Trophoblast cell (in vitro differentiated cells and primary cell): ENCODE data around the gene LHX2.

Experiments used
- DNase-seq, 2 donors: peaks; one replicate each; pipeline ENCODE4 v3.0.0-alpha.2; 2016
- H2AFZ ChIP-seq: 2 replicates; pipeline ENCODE4 v1.6.1; 2013; ENCODE audit warnings: low read length, moderate library complexity, mild to moderate bottlenecking; ENCODE audit not compliant: insufficient read depth, poor library complexity
- H2AK5ac ChIP-seq: 2 replicates; pipeline ENCODE4 v1.6.1; 2013; ENCODE audit warnings: mild to moderate bottlenecking, low read length
- H2BK120ac ChIP-seq: 2 replicates; pipeline ENCODE4 v1.6.1; 2013; ENCODE audit warnings: low read length, mild to moderate bottlenecking, moderate library complexity; ENCODE audit not compliant: insufficient read depth, poor library complexity
- H2BK12ac ChIP-seq: 2 replicates; pipeline ENCODE4 v1.6.1; 2013; ENCODE audit warnings: mild to moderate bottlenecking, low read length, moderate library complexity
- H2BK5ac ChIP-seq: 2 replicates; pipeline ENCODE4 v1.6.1; 2013; ENCODE audit warnings: low read length, low read depth, moderate library complexity, mild to moderate bottlenecking; ENCODE audit not compliant: poor library complexity
- H3K14ac ChIP-seq: 2 replicates; pipeline ENCODE4 v1.6.1; 2013; ENCODE audit warnings: mild to moderate bottlenecking, low read length
- H3K18ac ChIP-seq: 2 replicates; pipeline ENCODE4 v1.6.1; 2013; ENCODE audit warnings: mild to moderate bottlenecking, low read length
- H3K23ac ChIP-seq: 2 replicates; pipeline ENCODE4 v1.6.1; 2013; ENCODE audit warnings: low read length
- H3K27ac ChIP-seq: 2 replicates; pipeline ENCODE4 v1.5.1; 2013; ENCODE audit warnings: low read depth, mild to moderate bottlenecking, inconsistent platforms, low read length, moderate library complexity
- H3K27me3 ChIP-seq: 2 replicates; pipeline ENCODE4 v1.6.1; 2013; ENCODE audit warnings: inconsistent platforms, mild to moderate bottlenecking, low read length, moderate library complexity; ENCODE audit not compliant: insufficient read depth
- H3K36me3 ChIP-seq, 2 experiments: 1 replicate in 1 of 2; 2 replicates in 1 of 2; pipeline ENCODE4 v1.6.1; 2013; ENCODE audit warnings: low read length in 2 of 2, mild to moderate bottlenecking in 2 of 2, moderate library complexity in 1 of 2; ENCODE audit not compliant: insufficient read depth in 2 of 2, control insufficient read depth in 1 of 2
- H3K4ac ChIP-seq: 2 replicates; pipeline ENCODE4 v1.6.1; 2013; ENCODE audit warnings: low read depth, mild to moderate bottlenecking, low read length, moderate library complexity
- H3K4me1 ChIP-seq, 2 experiments: 1 replicate in 1 of 2; 2 replicates in 1 of 2; pipeline ENCODE4 v1.6.1; 2013; ENCODE audit warnings: low read length in 2 of 2, mild to moderate bottlenecking in 2 of 2, moderate library complexity in 1 of 2; ENCODE audit not compliant: insufficient read depth in 2 of 2, control insufficient read depth in 1 of 2
- H3K4me2 ChIP-seq: 2 replicates; pipeline ENCODE4 v1.6.1; 2013; ENCODE audit warnings: inconsistent platforms, mild to moderate bottlenecking, low read length, moderate library complexity
- H3K4me3 ChIP-seq: 2 replicates; pipeline ENCODE4 v1.5.1; 2013; ENCODE audit warnings: mild to moderate bottlenecking, low read depth, low read length, inconsistent platforms
- H3K79me1 ChIP-seq: one replicate; pipeline ENCODE4 v1.6.1; 2013; ENCODE audit warnings: low read length
- H3K79me2 ChIP-seq: 2 replicates; pipeline ENCODE4 v1.6.1; 2013; ENCODE audit warnings: low read length, mild to moderate bottlenecking; ENCODE audit not compliant: control insufficient read depth, insufficient read depth, poor library complexity
- H3K9ac ChIP-seq: 2 replicates; pipeline ENCODE4 v1.6.1; 2013; ENCODE audit warnings: mild to moderate bottlenecking, low read length
- H3K9me3 ChIP-seq: 2 replicates; pipeline ENCODE4 v1.6.1; 2013; ENCODE audit warnings: low read depth, mild to moderate bottlenecking, control low read depth, inconsistent platforms, low read length; ENCODE audit not compliant: insufficient read depth
- H4K12ac ChIP-seq: 2 replicates; pipeline ENCODE4 v1.6.1; 2013; ENCODE audit warnings: low read depth, mild to moderate bottlenecking, low read length, moderate library complexity
- H4K8ac ChIP-seq: 2 replicates; pipeline ENCODE4 v1.6.1; 2013; ENCODE audit warnings: low read depth, mild to moderate bottlenecking, low read length, moderate library complexity
- H4K91ac ChIP-seq: one replicate; pipeline ENCODE4 v1.6.1; 2013; ENCODE audit warnings: low read depth, mild to moderate bottlenecking, low read length, moderate library complexity
- WGBS: extraction: QIAGEN DNeasy Blood & Tissue Kit; methylation state at CpG from one replicate; pipeline ENCODE4 v1.1.7; 2013; ENCODE audit warnings: missing lambda C conversion rate; ENCODE audit not compliant: insufficient read length, insufficient coverage; ENCODE audit errors: extremely low coverage; 5-methylcytosine and 5-hydroxymethylcytosine counted together

LHX2 gene

DNA sequence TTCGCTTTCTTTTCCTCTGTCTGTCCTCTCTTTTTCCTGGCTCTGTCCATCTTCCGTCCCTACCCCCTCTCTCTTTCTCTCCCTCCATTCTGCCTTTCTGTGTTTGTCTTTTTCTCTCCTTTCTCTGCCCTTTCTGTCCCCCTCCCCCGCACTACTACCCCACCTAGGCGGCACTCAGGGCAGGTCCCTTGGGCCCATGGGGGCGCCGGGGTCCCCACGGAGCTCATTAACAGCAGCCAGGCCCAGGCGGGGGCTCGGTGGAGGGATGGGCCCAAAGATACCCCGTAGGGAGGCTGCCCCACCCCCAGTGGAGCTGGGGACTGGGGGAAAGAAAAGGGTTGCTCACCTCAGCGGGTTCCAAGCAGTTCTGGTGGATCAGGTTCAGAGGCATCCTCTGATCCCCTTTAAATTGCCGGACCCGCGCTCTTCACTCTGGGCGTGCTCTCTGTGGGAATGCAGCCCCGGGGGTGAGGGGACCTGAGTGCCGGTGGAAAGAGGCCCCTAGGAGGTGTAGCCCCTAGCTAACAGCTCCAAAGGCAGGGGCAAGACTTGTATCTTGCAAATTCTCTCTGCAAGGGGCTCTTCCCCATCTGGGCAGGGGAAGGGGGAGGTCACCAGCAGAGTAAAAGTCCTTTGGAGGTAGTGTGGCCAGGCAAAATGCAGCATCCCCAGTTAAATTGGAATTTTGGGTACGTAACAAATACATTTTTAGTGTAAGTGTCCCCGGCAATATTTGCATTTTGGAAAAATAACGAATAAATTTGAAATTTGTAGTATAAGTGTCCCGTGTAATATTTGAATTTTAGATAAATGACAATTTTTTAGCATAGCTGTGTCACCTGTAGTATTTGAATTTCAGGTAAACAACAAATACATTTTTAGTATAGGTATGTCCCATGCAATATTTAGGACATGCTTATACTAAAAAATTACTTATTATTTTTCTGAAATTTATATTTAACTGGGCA is 7.4 kb downstream of the LHX2 start:
- no peak overlapping the region for H3K4ac ChIP-seq
- H3K14ac ChIP-seq = no peak overlapping the region
- H3K27ac ChIP-seq = no peak overlapping the region
- peaks cover 9 to 12% of the 10 kb centered on the region in 2 experiments for H3K4me1 ChIP-seq
- DNase-seq = no peak
- no peak overlapping the region for H3K4me3 ChIP-seq
- no peak overlapping the region for H2BK120ac ChIP-seq
- peaks cover 90% of the 10 kb centered on the region for H3K27me3 ChIP-seq
- no peaks in the 10 kb centered on the region for H3K79me2 ChIP-seq
- no CpG with 5 or more reads among the region's 21 CpGs for WGBS
- H3K9me3 ChIP-seq = peaks cover 2% of the 10 kb centered on the region
- H3K79me1 ChIP-seq = no peaks in the 10 kb centered on the region
- H3K36me3 ChIP-seq = no peaks in the 10 kb centered on the region
- H4K8ac ChIP-seq = no peak overlapping the region
- H3K9ac ChIP-seq = no peak overlapping the region
- no peak overlapping the region for H2BK5ac ChIP-seq
- H3K23ac ChIP-seq = no peak overlapping the region
- no peak overlapping the region for H2AK5ac ChIP-seq
- H2BK12ac ChIP-seq = no peak overlapping the region
- peak overlapping the region; percentile 56 for H3K4me2 ChIP-seq
- H4K91ac ChIP-seq = no peak overlapping the region
- no peak overlapping the region for H4K12ac ChIP-seq
- H3K18ac ChIP-seq = no peak overlapping the region
- H2AFZ ChIP-seq = no peak overlapping the region

DNA sequence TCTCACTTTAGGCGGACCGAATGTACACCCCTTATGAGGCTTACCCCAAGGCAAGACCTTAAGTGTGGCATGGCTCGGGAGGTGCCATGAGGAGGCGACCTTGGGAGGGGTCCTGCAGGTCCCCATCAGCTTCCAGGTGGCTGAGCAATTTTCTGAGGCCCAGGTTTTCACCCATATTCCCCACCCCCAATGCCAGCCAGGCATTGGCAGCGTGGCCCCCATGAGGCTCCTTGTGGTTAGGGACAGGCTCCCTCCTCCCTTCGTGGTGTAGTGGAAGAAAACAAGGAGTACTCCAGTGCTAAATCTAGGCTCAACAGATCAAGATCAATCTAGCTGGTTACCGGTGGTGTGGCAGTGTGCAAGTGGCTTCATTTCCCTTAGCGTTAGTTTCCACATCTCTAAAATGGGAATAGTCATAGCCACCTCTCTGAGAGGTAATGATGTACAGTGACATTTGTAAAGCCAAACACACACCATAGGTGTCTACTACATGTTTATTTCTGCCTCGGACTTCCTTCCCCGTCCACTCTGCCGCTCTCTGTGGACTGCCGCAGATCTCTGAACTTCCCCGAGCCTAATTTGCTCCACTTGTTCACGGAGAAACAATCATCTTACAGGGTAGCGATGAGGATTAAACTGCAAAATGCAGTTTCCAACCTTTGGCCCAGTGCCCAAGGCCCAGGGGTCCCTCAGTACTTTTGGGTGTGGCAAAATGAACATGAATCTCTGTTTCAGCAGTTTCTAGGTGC is 8.4 kb downstream of the LHX2 start:
- H3K79me1 ChIP-seq = no peaks in the 10 kb centered on the region
- H3K9ac ChIP-seq = no peak overlapping the region
- H3K4ac ChIP-seq = no peak overlapping the region
- no peak overlapping the region for H3K27ac ChIP-seq
- H4K12ac ChIP-seq = no peak overlapping the region
- no peak overlapping the region for H2BK12ac ChIP-seq
- H2AK5ac ChIP-seq = no peak overlapping the region
- no peak overlapping the region for H2BK120ac ChIP-seq
- no peak overlapping the region for H3K14ac ChIP-seq
- H3K79me2 ChIP-seq = no peaks in the 10 kb centered on the region
- peaks cover 83% of the 10 kb centered on the region for H3K27me3 ChIP-seq
- H3K4me2 ChIP-seq = no peak overlapping the region
- no peak overlapping the region for H2AFZ ChIP-seq
- H3K23ac ChIP-seq = no peak overlapping the region
- H3K18ac ChIP-seq = no peak overlapping the region
- H2BK5ac ChIP-seq = no peak overlapping the region
- H3K4me3 ChIP-seq = peak overlapping the region; percentile 16
- no peak overlapping the region for H4K8ac ChIP-seq
- DNase-seq = no peak
- H4K91ac ChIP-seq = no peak overlapping the region
- peaks cover 4% of the 10 kb centered on the region for H3K9me3 ChIP-seq
- H3K4me1 ChIP-seq = peaks cover 9 to 12% of the 10 kb centered on the region in 2 experiments
- no CpG with 5 or more reads among the region's 15 CpGs for WGBS
- no peaks in the 10 kb centered on the region for H3K36me3 ChIP-seq

DNA sequence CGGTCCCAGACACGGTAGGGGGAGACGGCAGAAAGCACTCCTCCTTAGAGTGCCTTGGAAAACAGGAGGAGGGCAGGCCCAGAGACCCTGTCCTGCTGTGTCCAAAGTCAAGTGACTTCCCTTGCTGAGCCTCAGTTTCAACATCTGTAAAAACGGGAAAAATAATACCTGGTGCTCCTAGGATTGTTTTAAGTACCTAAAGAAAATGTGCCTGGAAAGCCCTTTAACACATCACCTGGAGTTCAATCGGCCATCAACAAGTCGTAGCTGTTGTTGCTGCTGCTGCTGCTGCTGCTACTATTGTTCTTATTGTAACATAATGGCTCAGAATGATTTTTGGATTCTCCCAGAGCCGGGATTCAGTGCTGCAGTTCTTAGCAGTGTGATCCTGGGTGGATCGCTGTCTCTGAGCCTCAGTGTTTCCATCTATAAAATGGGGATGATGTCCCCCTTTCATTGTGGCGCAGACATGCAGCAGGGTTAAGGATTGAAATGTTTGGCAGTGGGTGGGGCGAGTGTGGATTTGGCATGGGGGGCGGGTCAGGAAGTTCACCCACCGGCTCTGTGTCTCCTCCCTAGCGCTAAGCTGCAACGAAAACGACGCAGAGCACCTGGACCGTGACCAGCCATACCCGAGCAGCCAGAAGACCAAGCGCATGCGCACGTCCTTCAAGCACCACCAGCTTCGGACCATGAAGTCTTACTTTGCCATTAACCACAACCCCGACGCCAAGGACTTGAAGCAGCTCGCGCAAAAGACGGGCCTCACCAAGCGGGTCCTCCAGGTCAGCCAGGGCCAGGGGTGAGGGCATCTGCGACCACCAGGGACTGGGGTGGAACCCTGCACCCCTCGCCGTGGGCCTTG is 9.2 kb downstream of the LHX2 start:
- Histone ChIP-seq H3K9ac (no peak overlapping the region), H3K4ac (no peak overlapping the region)

DNA sequence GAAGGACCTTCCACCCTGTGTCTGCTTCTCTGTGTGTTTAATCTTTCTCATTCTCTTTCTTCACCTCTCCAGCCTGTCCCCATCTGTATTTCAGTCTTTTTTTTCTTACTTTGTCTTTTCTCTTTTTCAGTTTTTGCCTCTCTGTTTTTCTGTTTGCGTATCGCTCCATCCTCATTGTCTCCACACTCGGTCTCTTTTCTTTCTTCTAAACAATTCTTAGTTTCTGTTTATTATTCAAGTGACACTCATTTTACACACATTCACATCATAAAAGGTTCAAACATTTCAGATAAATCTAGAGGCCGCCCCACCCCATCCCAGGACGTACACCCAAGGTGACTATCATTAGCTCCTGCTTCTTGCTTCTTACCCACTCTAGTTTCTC is 9.8 kb downstream of the LHX2 start:
- H2BK120ac ChIP-seq = no peak overlapping the region
- H4K91ac ChIP-seq = no peak overlapping the region
- WGBS = no CpG with 5 or more reads among the region's 5 CpGs
- H2AK5ac ChIP-seq = no peak overlapping the region
- no peak overlapping the region for H3K4me2 ChIP-seq
- no peaks in the 10 kb centered on the region for H3K79me1 ChIP-seq
- H3K23ac ChIP-seq = no peak overlapping the region
- H3K14ac ChIP-seq = no peak overlapping the region
- no peak overlapping the region for H2BK5ac ChIP-seq
- H3K4me3 ChIP-seq = no peak overlapping the region
- H3K9ac ChIP-seq = no peak overlapping the region
- no peak overlapping the region for H3K18ac ChIP-seq
- H4K8ac ChIP-seq = no peak overlapping the region
- H2BK12ac ChIP-seq = no peak overlapping the region
- H4K12ac ChIP-seq = no peak overlapping the region
- no peak overlapping the region for H3K27ac ChIP-seq
- no peak for DNase-seq
- no peak overlapping the region for H2AFZ ChIP-seq
- H3K36me3 ChIP-seq = no peaks in the 10 kb centered on the region
- H3K9me3 ChIP-seq = peaks cover 4% of the 10 kb centered on the region
- H3K27me3 ChIP-seq = peaks cover 69% of the 10 kb centered on the region
- H3K4me1 ChIP-seq = peaks cover 7 to 9% of the 10 kb centered on the region in 2 experiments
- H3K79me2 ChIP-seq = no peaks in the 10 kb centered on the region
- no peak overlapping the region for H3K4ac ChIP-seq

More for the DNA sequence above, 9.2 kb downstream of the LHX2 start:
- H2BK12ac ChIP-seq = no peak overlapping the region
- H2BK120ac ChIP-seq = no peak overlapping the region
- H3K4me1 ChIP-seq = peaks cover 9 to 10% of the 10 kb centered on the region in 2 experiments
- DNase-seq = no peak
- no peak overlapping the region for H3K14ac ChIP-seq
- no peaks in the 10 kb centered on the region for H3K36me3 ChIP-seq
- no peaks in the 10 kb centered on the region for H3K79me2 ChIP-seq
- H3K9me3 ChIP-seq = peaks cover 4% of the 10 kb centered on the region
- H2BK5ac ChIP-seq = no peak overlapping the region
- H3K27me3 ChIP-seq = peaks cover 75% of the 10 kb centered on the region
- H3K4me2 ChIP-seq = no peak overlapping the region
- H3K23ac ChIP-seq = no peak overlapping the region
- H2AK5ac ChIP-seq = no peak overlapping the region
- H3K4me3 ChIP-seq = no peak overlapping the region
- no peak overlapping the region for H4K8ac ChIP-seq
- no peak overlapping the region for H4K12ac ChIP-seq
- H4K91ac ChIP-seq = no peak overlapping the region
- H2AFZ ChIP-seq = no peak overlapping the region
- no peak overlapping the region for H3K18ac ChIP-seq
- no CpG with 5 or more reads among the region's 31 CpGs for WGBS
- no peaks in the 10 kb centered on the region for H3K79me1 ChIP-seq
- no peak overlapping the region for H3K27ac ChIP-seq
